ENCODE data around the gene ASPN. TPM values are rescaled to one million over a fixed set of nuclear protein-coding genes. Genes with fewer than 3 reads are reported as not detected.

Gene ASPN
- total and polyA plus RNA-seq, 3 donors from 2014 or later: 0.12 to 5.0 (median 0.39) TPM

GRCh38 chr9:92500725-92501124 lies 18.4 kb upstream of the ASPN start:
- Histone ChIP-seq H3K9me3 (no peaks in the 10 kb centered on the region), H3K36me3 (ENCODE audit: low read depth, missing control alignments) (no peaks in the 10 kb centered on the region), H3K4me3 (no peak overlapping the region), H3K27ac (no peak overlapping the region), H3K27me3 (no peaks in the 10 kb centered on the region), H3K4me1 (peaks cover 6% of the 10 kb centered on the region)
- WGBS, 2 donors: 95 to 96% methylated on average over 5 of the region's 5 CpGs
- TF ChIP-seq POLR2A (IDR thresholded peaks at IDR 0.05): no peak
- intact Hi-C loops (cut with DNase I; ENCODE audit: low total_unique reads): no loop called here
- DNase-seq: no peak

GRCh38 chr9:92499701-92500100 lies 17.4 kb upstream of the ASPN start:
- Histone ChIP-seq H3K36me3 (ENCODE audit: low read depth, missing control alignments) (no peaks in the 10 kb centered on the region), H3K27ac (no peak overlapping the region), H3K9me3 (no peaks in the 10 kb centered on the region), H3K27me3 (no peaks in the 10 kb centered on the region), H3K4me3 (no peak overlapping the region), H3K4me1 (no peaks in the 10 kb centered on the region)
- WGBS, 2 donors: 62 to 75% methylated on average over 2 of the region's 2 CpGs
- no peak for DNase-seq
- no peak for TF ChIP-seq POLR2A (IDR thresholded peaks at IDR 0.05)
- TF ChIP-seq CTCF (IDR thresholded peaks at IDR 0.05): no peak
- intact Hi-C loops (cut with DNase I; ENCODE audit: low total_unique reads): no loop called here

GRCh38 chr9:92496396-92497176 lies 14.3 kb upstream of the ASPN start:
- Histone ChIP-seq H3K4me3 (no peak overlapping the region), H3K27ac (no peak overlapping the region), H3K4me1 (no peaks in the 10 kb centered on the region), H3K36me3 (ENCODE audit: low read depth, missing control alignments) (no peaks in the 10 kb centered on the region), H3K27me3 (no peaks in the 10 kb centered on the region), H3K9me3 (no peaks in the 10 kb centered on the region)
- WGBS, 2 donors: 83 to 87% methylated on average over 5 of the region's 5 CpGs
- TF ChIP-seq CTCF (IDR thresholded peaks at IDR 0.05): no peak
- DNase-seq: no peak
- intact Hi-C loops (cut with DNase I; ENCODE audit: low total_unique reads): no loop called here

GRCh38 chr9:92494856-92495255 lies 12.6 kb upstream of the ASPN start:
- no peaks in the 10 kb centered on the region for H3K27me3 ChIP-seq
- H3K9me3 ChIP-seq: no peaks in the 10 kb centered on the region
- no peak overlapping the region for H3K4me3 ChIP-seq
- DNase-seq: no peak
- no peak overlapping the region for H3K27ac ChIP-seq
- TF ChIP-seq POLR2A (IDR thresholded peaks at IDR 0.05) (no peak), CTCF (IDR thresholded peaks at IDR 0.05) (no peak)
- H3K36me3 ChIP-seq (ENCODE audit: low read depth, missing control alignments): no peaks in the 10 kb centered on the region
- 93 to 98% methylated on average over 2 of the region's 2 CpGs for WGBS, 2 donors
- intact Hi-C loops (cut with DNase I; ENCODE audit: low total_unique reads): no loop called here
- no peaks in the 10 kb centered on the region for H3K4me1 ChIP-seq

- 61 to 67% methylated on average over 9 of the region's 9 CpGs for WGBS, 2 donors
- Histone ChIP-seq H3K9me3 (no peaks in the 10 kb centered on the region), H3K27me3 (no peaks in the 10 kb centered on the region), H3K4me3 (no peak overlapping the region), H3K36me3 (ENCODE audit: low read depth, missing control alignments) (no peaks in the 10 kb centered on the region), H3K4me1 (no peaks in the 10 kb centered on the region), H3K27ac (no peak overlapping the region)
- intact Hi-C loops (cut with DNase I; ENCODE audit: low total_unique reads): no loop called here
- no peak for DNase-seq
- TF ChIP-seq POLR2A (IDR thresholded peaks at IDR 0.05) (no peak), CTCF (IDR thresholded peaks at IDR 0.05) (no peak)
These were observed 11.6 kb upstream of the ASPN start for GRCh38 chr9:92493749-92494387.

Measured in testis (tissue), 3 donors.